T follicular helper cell (primary cell): ENCODE results near the gene ALOX15B.
"Not testable (repeated sequence)": the region's sequence is repeated elsewhere in the genome, so short reads cannot be mapped to it uniquely, and the experiment has no call there.

Source experiments
- DNase-seq: peaks from one replicate; pipeline ENCODE4 v3.0.0-alpha.2; 2020; ENCODE audit warnings: low read depth

ALOX15B gene

GRCh38 chr17:8041249-8041928, 2.5 kb downstream of the ALOX15B start:
- peak; percentile 16 for DNase-seq

GRCh38 chr17:8041979-8042378, 3.1 kb downstream of the ALOX15B start:
- DNase-seq = no peak

- no peak for DNase-seq
Measured at GRCh38 chr17:8044819-8045810, 6.3 kb downstream of the ALOX15B start.

- no peak for DNase-seq
Measured at GRCh38 chr17:8046306-8046928, 7.6 kb downstream of the ALOX15B start.

DNA sequence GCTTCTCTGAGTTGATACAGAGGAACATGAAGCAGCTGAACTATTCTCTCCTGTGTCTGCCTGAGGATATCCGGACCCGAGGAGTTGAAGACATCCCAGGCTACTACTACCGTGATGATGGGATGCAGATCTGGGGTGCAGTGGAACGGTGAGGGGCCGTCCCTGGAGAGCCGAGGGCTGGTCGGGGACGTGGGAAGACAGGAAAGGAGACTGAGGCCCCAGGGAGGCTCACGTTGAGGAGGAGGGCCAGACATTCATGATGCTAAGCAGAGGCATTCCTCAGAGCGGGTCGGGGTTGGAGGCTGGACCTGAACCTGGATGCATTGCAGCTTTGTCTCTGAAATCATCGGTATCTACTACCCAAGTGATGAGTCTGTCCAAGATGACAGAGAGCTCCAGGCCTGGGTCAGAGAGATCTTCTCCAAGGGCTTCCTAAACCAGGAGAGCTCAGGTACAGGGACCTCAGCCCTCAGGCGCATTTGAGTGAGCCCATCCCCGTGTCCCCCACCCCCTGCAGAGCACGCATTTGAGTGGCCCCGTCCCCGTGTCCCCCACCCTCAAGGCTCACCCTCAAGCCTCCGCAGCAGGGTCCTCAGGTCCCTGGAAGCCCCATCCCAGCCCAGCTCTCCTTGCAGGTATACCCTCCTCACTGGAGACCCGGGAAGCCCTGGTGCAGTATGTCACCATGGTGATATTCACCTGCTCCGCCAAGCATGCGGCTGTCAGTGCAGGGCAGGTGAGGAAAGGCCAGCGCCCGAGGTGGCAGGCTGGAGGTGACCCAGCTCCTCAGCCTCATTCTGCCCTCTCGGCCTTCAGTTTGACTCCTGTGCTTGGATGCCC, 8.3 kb downstream of the ALOX15B start:
- DNase-seq = no peak

DNA sequence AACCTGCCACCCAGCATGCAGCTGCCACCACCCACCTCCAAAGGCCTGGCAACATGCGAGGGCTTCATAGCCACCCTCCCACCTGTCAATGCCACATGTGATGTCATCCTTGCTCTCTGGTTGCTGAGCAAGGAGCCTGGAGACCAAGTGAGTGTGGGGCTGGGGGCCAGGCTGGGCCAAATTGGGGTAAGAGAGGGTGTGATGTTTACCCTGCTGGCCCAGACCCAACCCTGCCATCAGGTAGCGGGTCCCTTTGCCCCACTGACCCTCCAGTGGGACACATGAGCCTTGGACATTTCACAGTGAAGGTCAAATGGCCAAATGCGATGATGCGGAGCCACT, 8.9 kb downstream of the ALOX15B start:
- DNase-seq = no peak

DNA sequence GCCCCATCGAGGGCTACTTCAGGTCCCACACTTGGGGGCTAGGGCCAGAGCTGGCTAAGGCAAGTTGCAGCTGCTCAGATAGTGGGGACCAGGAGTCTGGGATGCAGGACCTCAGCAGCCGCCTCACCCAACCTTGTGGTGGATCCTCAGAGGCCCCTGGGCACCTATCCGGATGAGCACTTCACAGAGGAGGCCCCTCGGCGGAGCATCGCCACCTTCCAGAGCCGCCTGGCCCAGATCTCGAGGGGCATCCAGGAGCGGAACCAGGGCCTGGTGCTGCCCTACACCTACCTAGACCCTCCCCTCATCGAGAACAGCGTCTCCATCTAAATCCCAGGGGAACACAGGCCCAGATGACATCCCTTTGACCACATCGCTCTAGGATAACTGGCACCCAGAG, 9.4 kb downstream of the ALOX15B start:
- DNase-seq = no peak

GRCh38 chr17:8048736-8049135, 9.9 kb downstream of the ALOX15B start:
- no peak for DNase-seq

DNA sequence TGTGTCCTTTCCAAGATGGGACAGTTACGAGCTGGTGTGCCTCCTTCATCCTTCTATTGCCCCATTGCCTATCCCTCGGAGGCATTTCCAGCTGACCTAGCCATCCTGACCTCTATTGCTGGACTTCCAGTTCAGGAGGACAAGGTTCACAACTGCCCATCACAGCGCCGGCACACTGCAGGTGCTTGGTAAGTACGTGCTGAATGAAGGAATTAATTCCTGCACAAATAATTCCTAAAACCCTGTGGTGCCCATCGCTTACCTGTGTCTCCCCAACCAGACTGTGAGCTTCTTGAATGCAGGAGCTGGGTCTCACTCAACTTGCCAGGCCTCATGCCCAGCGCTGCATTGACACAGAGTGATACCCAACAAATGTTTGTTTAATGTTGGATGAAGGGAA, 13.0 kb downstream of the ALOX15B start:
- DNase-seq = no peak

DNA sequence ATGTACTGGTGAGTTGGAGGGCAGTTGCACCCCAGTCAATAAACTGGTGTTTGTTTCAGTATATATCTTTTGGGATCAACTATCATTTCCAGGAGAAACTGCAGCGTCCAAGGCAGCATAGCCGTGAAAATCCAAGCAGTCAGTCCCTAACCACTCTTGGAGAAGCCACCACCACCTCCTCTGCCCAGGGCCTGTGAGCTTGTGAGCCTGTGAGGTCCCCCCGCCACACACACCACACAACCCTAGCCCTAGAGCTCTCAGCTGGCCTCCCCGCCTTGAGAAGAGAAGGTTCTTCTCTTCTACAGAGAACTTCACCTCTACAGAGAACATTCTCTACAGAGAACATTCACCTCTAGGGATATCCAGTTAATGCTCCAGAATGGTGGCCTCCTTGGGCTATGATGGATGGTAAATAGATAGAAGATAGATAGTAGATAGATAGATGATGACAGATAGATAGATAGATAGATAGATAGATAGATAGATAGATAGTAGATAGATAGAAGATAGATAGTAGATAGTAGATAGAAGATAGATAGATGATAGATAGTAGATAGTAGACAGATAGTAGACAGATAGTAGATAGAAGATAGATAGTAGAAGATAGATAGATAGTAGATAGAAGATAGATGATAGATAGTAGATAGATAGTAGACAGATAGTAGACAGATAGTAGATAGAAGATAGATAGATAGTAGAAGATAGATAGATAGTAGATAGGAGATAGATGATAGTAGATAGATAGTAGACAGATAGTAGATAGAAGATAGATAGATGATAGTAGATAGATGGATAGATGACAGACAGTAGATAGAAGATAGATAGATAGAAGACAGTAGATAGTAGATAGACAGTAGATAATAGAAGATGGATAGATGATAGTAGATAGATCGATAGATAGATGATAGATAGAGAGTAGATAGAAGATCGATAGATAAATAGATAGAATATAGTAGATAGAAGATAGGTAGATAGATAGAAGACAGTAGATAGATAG, 13.7 kb downstream of the ALOX15B start:
- no peak for DNase-seq

DNA sequence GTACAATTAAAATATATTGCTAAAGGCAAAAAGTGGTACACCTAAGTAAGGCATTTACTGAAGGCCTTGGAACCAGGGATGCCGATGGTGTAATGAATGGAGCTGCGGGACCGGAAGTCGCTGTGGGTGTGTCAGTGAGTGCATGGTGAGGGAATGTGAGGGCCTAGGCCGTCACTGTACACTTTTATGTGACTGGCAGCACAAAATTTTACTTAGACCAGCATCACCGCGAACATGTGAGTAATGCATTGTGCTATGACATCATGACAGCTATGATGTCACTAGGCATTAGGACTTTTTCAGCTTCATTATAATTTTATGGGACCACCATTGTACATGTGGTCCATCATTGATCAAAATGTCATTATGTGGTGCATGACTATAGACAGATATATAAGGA, 14.7 kb downstream of the ALOX15B start:
- DNase-seq = no peak

- no peak for DNase-seq
Measured at GRCh38 chr17:8055851-8056231, 17.0 kb downstream of the ALOX15B start.

DNA sequence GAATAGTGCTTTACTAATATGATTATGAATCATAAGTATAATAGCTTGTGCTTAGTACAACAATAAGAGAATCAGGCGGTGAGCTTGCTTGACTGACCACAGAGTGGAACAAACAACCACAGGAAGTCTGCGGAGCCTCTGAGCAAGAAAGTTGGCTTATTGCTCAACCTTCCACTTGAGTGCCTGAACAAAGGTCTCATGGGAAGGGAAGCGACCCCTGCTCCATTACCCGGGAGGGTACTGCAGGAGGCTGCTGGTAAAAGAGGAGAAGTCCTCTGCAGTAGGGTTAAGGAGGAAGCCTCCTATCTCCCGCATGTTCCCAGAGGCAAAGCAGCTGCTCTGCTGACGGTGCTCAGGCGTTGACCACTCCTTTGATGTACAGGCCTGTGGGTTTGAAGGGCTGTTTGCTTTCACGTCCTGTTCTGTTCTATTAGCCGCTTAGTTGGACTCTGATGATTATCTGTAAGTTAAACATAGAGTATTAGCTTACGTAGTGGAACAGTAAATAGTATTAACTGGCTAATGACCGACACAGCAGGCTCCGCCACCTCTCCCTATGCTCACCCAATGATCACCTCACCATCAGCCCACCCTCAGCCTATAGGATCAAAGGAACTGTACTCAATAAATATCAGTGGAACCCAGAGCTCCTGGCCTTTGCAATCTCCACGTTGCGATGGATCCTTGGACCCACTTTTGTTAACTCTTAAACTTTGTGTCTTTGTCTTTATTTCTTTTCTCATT, 17.5 kb downstream of the ALOX15B start:
- no peak for DNase-seq

GRCh38 chr17:8056976-8057625, 18.2 kb downstream of the ALOX15B start:
- DNase-seq = no peak

DNA sequence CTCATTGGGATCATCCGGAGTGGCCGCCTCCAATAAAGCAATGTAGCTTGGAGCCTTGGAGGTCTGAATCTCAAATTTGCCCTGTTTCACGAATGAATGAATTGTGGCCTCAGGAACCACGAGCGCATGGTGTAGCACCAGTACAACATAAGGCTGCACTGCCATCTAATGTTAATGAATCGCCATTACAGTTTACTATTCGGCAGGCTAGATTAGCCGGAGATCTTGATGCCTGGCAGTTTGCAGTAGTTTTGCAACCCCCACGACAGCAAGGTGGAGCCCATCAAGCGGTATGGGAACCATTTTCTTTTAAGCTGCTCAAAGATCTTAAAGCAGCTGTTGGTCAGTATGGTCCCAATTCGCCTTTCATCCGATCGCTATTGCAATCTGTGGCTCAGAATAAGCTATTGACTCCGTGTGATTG, 18.8 kb downstream of the ALOX15B start:
- DNase-seq = peak; percentile 15

DNA sequence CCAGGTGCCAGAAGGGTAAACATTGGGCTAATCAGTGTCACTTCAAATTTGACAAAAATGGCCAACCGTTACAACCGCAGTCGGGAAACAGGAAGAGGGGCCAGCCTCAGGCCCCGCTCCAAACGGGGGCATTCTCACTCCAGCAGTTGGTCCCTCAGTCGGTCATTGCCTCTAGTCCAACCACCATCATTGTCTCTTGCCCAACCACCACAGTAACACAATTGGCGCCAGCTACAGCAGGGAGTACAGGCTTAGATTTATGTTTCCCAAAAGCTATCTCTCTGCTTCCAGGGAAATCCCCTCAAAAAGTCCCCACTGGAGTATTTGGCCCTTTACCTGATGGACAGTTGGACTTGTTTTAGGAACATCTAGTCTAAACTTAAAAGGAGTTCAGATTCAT, 20.3 kb downstream of the ALOX15B start:
- DNase-seq = no peak

DNA sequence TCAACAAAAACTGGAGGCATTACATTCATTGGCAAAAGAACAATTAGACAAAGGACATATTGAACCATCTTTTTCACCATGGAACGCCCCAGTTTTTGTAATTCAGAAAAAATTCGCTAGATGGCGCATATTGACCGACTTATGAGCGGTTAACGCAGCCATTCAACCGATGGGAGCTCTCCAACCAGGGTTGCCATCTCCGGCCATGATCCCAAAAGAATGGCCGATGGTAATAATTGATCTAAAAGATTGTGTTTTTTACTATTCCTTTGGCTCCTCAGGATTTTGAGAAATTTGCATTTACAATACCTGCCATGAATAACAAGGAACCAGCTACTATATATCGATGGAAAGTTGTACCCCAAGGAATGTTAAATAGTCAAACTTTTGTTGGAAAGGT, 21.4 kb downstream of the ALOX15B start:
- peak; percentile 42 for DNase-seq

GRCh38 chr17:8061851-8062250, 23.0 kb downstream of the ALOX15B start:
- not testable (repeated sequence) for DNase-seq

- no peak for DNase-seq
Measured at GRCh38 chr17:8062435-8062806, 23.6 kb downstream of the ALOX15B start.
